CD4-positive, alpha-beta T cell (primary cell): ENCODE measurements around the gene TEDC1. TPM values are rescaled to one million over a fixed set of nuclear protein-coding genes. Genes with fewer than 3 reads are reported as not detected.

Experiments
- ATAC-seq: fragments of 200-7000 bp; cut with Tn5 transposase; one replicate; pipeline ENCODE4 v1.10.0; 2022; ENCODE audit warnings: mild to moderate bottlenecking; ENCODE audit not compliant: poor library complexity
- CTCF ChIA-PET: fragments of 350-600 bp; sonication (Branson Sonifier 250); formaldehyde crosslinking; loops from one replicate; lab custom pipeline; 2021; ENCODE audit warnings: antibody characterized with exemption, inconsistent platforms; lab: Charles Lee
- POLR2A ChIA-PET: fragments of 350-600 bp; sonication (Branson Sonifier 250); formaldehyde crosslinking; loops from one replicate; lab custom pipeline; 2021; ENCODE audit warnings: antibody characterized with exemption, inconsistent platforms; lab: Charles Lee
- DNase-seq, 14 experiments: peaks; one replicate each; pipeline ENCODE4 v3.0.0-alpha.2; 2013 to 2020; ENCODE audit warnings: mixed read lengths in 2 of 14
- H3K27ac ChIP-seq, 2 donors: one replicate each; pipeline versions ENCODE4 v1.5.1 to v1.7.0; 2013; ENCODE audit warnings: low read length in 2 of 2, low read depth in 1 of 2, mild to moderate bottlenecking in 1 of 2
- H3K27me3 ChIP-seq, 2 experiments: 1 replicate in 1 of 2; 2 replicates in 1 of 2; pipeline versions ENCODE4 v1.6.1 to v1.7.0; 2013; ENCODE audit warnings: low read length in 2 of 2, control low read depth in 1 of 2, mild to moderate bottlenecking in 1 of 2, moderate library complexity in 1 of 2; ENCODE audit not compliant: insufficient read depth in 2 of 2, control insufficient read depth in 1 of 2
- H3K36me3 ChIP-seq: one replicate; pipeline ENCODE4 v1.6.1; 2013; ENCODE audit warnings: low read length, control low read depth; ENCODE audit not compliant: insufficient read depth
- H3K4me1 ChIP-seq: one replicate; pipeline ENCODE4 v1.6.1; 2013; ENCODE audit warnings: low read length, control low read depth; ENCODE audit not compliant: insufficient read depth
- H3K4me3 ChIP-seq: one replicate; pipeline ENCODE4 v1.5.1; 2013; ENCODE audit warnings: mild to moderate bottlenecking, low read length, moderate library complexity
- H3K9me3 ChIP-seq, 2 experiments: 1 replicate in 1 of 2; 2 replicates in 1 of 2; pipeline versions ENCODE4 v1.6.1 to v1.7.0; 2013; ENCODE audit warnings: low read length in 2 of 2, mild to moderate bottlenecking in 2 of 2, control low read depth in 1 of 2, moderate library complexity in 1 of 2; ENCODE audit not compliant: control insufficient read depth in 1 of 2, insufficient read depth in 1 of 2
- H3K27ac Mint-ChIP-seq: one replicate; pipeline ENCODE4 v1.8.0; 2020; ENCODE audit warnings: mixed read lengths
- H3K27me3 Mint-ChIP-seq: one replicate; pipeline ENCODE4 v1.8.0; 2021; ENCODE audit warnings: mixed read lengths
- H3K36me3 Mint-ChIP-seq: one replicate; pipeline ENCODE4 v1.8.0; 2021; ENCODE audit warnings: low read depth, mixed read lengths
- H3K4me1 Mint-ChIP-seq: one replicate; pipeline ENCODE4 v1.8.0; 2021; ENCODE audit warnings: low read depth, mixed read lengths
- H3K4me3 Mint-ChIP-seq: one replicate; pipeline ENCODE4 v1.8.0; 2020; ENCODE audit warnings: mild to moderate bottlenecking, mixed read lengths
- H3K9me3 Mint-ChIP-seq: one replicate; pipeline ENCODE4 v1.8.0; 2020; ENCODE audit warnings: mixed read lengths
- CTCF ChIP-seq: fragments of 200-600 bp; IDR thresholded peaks from one replicate; pipeline ENCODE4 v1.8.0; 2022; ENCODE audit warnings: antibody characterized with exemption, mild to moderate bottlenecking
- intact Hi-C, 2 experiments: fragments of 100-400 bp; cut with DNase I in 1 of 2; cut with micrococcal nuclease in 1 of 2; formaldehyde crosslinking; loops; one replicate each; pipeline versions ENCODE4 v1.15.1 to v1.9.0; 2023 to 2025; cut with DNase I, micrococcal nuclease
- total RNA-seq, 174 experiments: library from RNA in 2 of 174; stranded (reverse) in 2 of 174; gene quantifications; one replicate each; pipeline ENCODE4 v1.2.3 and lab custom pipeline; 2021 to 2026

TEDC1 gene
- total RNA-seq, 2 experiments from 2014 or later = 102 to 108 TPM

GRCh38 chr14:105452963-105453362 lies 38.1 kb upstream of the TEDC1 start:
- Histone ChIP-seq H3K4me1 (peaks cover 7% of the 10 kb centered on the region), H3K4me3 (no peak overlapping the region), H3K27ac (no peak overlapping the region), H3K9me3 (no peaks in the 10 kb centered on the region), H3K36me3 (peaks cover 42% of the 10 kb centered on the region), H3K27me3 (no peaks in the 10 kb centered on the region)
- DNase-seq (no peak), ATAC-seq (no peak)
- H3K27ac Mint-ChIP-seq = no peak overlapping the region
- H3K4me1 Mint-ChIP-seq = no peaks in the 10 kb centered on the region
- no peaks in the 10 kb centered on the region for H3K9me3 Mint-ChIP-seq
- ChIA-PET POLR2A (no interaction called here), CTCF (no interaction called here)
- TF ChIP-seq CTCF = no peak
- intact Hi-C loops = no loop called here
- H3K4me3 Mint-ChIP-seq = no peak overlapping the region
- peaks cover 23% of the 10 kb centered on the region for H3K36me3 Mint-ChIP-seq
- no peaks in the 10 kb centered on the region for H3K27me3 Mint-ChIP-seq

GRCh38 chr14:105453847-105454246 lies 37.2 kb upstream of the TEDC1 start:
- no peak for DNase-seq
- Mint-ChIP-seq H3K27ac (no peak overlapping the region), H3K36me3 (peaks cover 19% of the 10 kb centered on the region), H3K9me3 (no peaks in the 10 kb centered on the region), H3K27me3 (no peaks in the 10 kb centered on the region), H3K4me1 (no peaks in the 10 kb centered on the region), H3K4me3 (no peak overlapping the region)
- intact Hi-C loops = no loop called here
- no peaks in the 10 kb centered on the region for H3K27me3 ChIP-seq
- peaks cover 1% of the 10 kb centered on the region for H3K4me1 ChIP-seq
- TF ChIP-seq CTCF = no peak
- H3K9me3 ChIP-seq = no peaks in the 10 kb centered on the region
- H3K36me3 ChIP-seq = peaks cover 45% of the 10 kb centered on the region
- ChIA-PET POLR2A (no interaction called here), CTCF (no interaction called here)
- no peak overlapping the region for H3K4me3 ChIP-seq
- H3K27ac ChIP-seq = no peak overlapping the region
- ATAC-seq = no peak

- Mint-ChIP-seq H3K4me3 (no peak overlapping the region), H3K4me1 (no peaks in the 10 kb centered on the region), H3K27me3 (no peaks in the 10 kb centered on the region), H3K36me3 (peaks cover 19% of the 10 kb centered on the region), H3K9me3 (no peaks in the 10 kb centered on the region), H3K27ac (no peak overlapping the region)
- peaks cover 44% of the 10 kb centered on the region for H3K36me3 ChIP-seq
- ChIA-PET CTCF (no interaction called here), POLR2A (no interaction called here)
- H3K27ac ChIP-seq = no peak overlapping the region
- no peaks in the 10 kb centered on the region for H3K9me3 ChIP-seq
- TF ChIP-seq CTCF = no peak
- ATAC-seq (no peak), DNase-seq (no peak)
- no peak overlapping the region for H3K4me3 ChIP-seq
- no peaks in the 10 kb centered on the region for H3K4me1 ChIP-seq
- intact Hi-C loops = no loop called here
- no peaks in the 10 kb centered on the region for H3K27me3 ChIP-seq
These were observed 35.9 kb upstream of the TEDC1 start for GRCh38 chr14:105455086-105455640.
